T-cell (primary cell): Measurements from ENCODE around the gene SLC2A5. TPM values are rescaled to one million over a fixed set of nuclear protein-coding genes. Genes with fewer than 3 reads are reported as not detected.

Source experiments
- ATAC-seq, 4 experiments: fragments of 200-7000 bp in 3 of 4; fragments of 150-1000 bp in 1 of 4; cut with Tn5 transposase; replicated peaks in 1 of 4; 1 replicate in 3 of 4; 2 replicates in 1 of 4; pipeline ENCODE4 v1.10.0; 2021; ENCODE audit warnings: moderate library complexity in 3 of 4, mild to moderate bottlenecking in 2 of 4, moderate number of reproducible peaks in 1 of 4
- CTCF ChIA-PET, 2 donors: fragments of 300-600 bp; sonication (Branson Sonifier 250); formaldehyde crosslinking; loops; one replicate each; lab custom pipeline; 2022; ENCODE audit warnings: antibody characterized with exemption in 2 of 2; lab: Charles Lee
- POLR2A ChIA-PET, 2 donors: fragments of 300-600 bp; sonication (Branson Sonifier 250); formaldehyde crosslinking; loops; one replicate each; lab custom pipeline; 2022; ENCODE audit warnings: antibody characterized with exemption in 2 of 2; lab: Charles Lee
- DNase-seq, 35 experiments: peaks; one replicate each; pipeline versions ENCODE4 v3.0.0 to v3.0.0-alpha.2; 2013 to 2023
- H3K27ac ChIP-seq: one replicate; pipeline ENCODE4 v1.5.1; 2013; ENCODE audit warnings: low read length
- H3K27me3 ChIP-seq, 2 experiments: replicated peaks in 1 of 2; 1 replicate in 1 of 2; 2 replicates in 1 of 2; pipeline versions ENCODE4 v1.6.1 to v1.7.0; 2013; ENCODE audit warnings: low read length in 1 of 2, mixed read lengths in 1 of 2; ENCODE audit not compliant: control insufficient read depth in 2 of 2, insufficient read depth in 2 of 2; ENCODE audit errors: extremely low read depth in 1 of 2
- H3K36me3 ChIP-seq, 2 donors: 1 replicate in 1 of 2; 2 replicates in 1 of 2; pipeline versions ENCODE4 v1.6.1 to v1.7.0; 2013; ENCODE audit warnings: low read length in 1 of 2; ENCODE audit not compliant: control insufficient read depth in 2 of 2, insufficient read depth in 1 of 2; ENCODE audit errors: extremely low read depth in 1 of 2
- H3K4me1 ChIP-seq, 2 experiments: 1 replicate in 1 of 2; 2 replicates in 1 of 2; pipeline versions ENCODE4 v1.6.1 to v1.7.0; 2013; ENCODE audit warnings: low read length in 2 of 2, mixed read lengths in 1 of 2; ENCODE audit not compliant: insufficient read depth in 2 of 2, control insufficient read depth in 1 of 2; ENCODE audit errors: extremely low read depth in 1 of 2
- H3K4me3 ChIP-seq, 2 donors: 1 replicate in 1 of 2; 2 replicates in 1 of 2; pipeline versions ENCODE4 v1.5.1 to v1.7.0; 2013; ENCODE audit warnings: mild to moderate bottlenecking in 2 of 2, low read length in 1 of 2, moderate library complexity in 1 of 2; ENCODE audit not compliant: control insufficient read depth in 1 of 2; ENCODE audit errors: extremely low read depth in 1 of 2
- H3K9me3 ChIP-seq: 2 replicates; pipeline ENCODE4 v1.7.0; 2013
- H3K27ac Mint-ChIP-seq, 2 donors: one replicate each; pipeline ENCODE4 v1.8.0; 2020 to 2021; ENCODE audit warnings: mild to moderate bottlenecking in 2 of 2, mixed read lengths in 2 of 2
- H3K27me3 Mint-ChIP-seq, 2 donors: one replicate each; pipeline ENCODE4 v1.8.0; 2021 to 2022; ENCODE audit warnings: mixed read lengths in 2 of 2
- H3K36me3 Mint-ChIP-seq: one replicate; pipeline ENCODE4 v1.8.0; 2021; ENCODE audit warnings: mixed read lengths
- H3K4me1 Mint-ChIP-seq, 3 donors: one replicate each; pipeline ENCODE4 v1.8.0; 2020 to 2022; ENCODE audit warnings: mixed read lengths in 3 of 3, mild to moderate bottlenecking in 1 of 3
- H3K4me3 Mint-ChIP-seq, 3 donors: one replicate each; pipeline ENCODE4 v1.8.0; 2020 to 2022; ENCODE audit warnings: mild to moderate bottlenecking in 3 of 3, mixed read lengths in 3 of 3, moderate library complexity in 3 of 3
- H3K9me3 Mint-ChIP-seq, 3 donors: one replicate each; pipeline ENCODE4 v1.8.0; 2020 to 2022; ENCODE audit warnings: mixed read lengths in 3 of 3
- WGBS: methylation state at CpG from one replicate; pipeline ENCODE4 v1.1.5; 2013; ENCODE audit warnings: missing lambda C conversion rate; ENCODE audit not compliant: insufficient coverage; 5-methylcytosine and 5-hydroxymethylcytosine counted together
- total RNA-seq, 35 experiments: library from RNA in 6 of 35; stranded (reverse) in 6 of 35; fragments of 120-200 nt in 1 of 35; gene quantifications; one replicate each; pipeline versions ENCODE4 v1.2.1 to v1.2.4 and lab custom pipeline; 2013 to 2026

SLC2A5 gene
- total RNA-seq, 5 donors from 2014 or later (not counting 1 experiment from before 2014, with no cell fraction given), result 0.32 to 1.5 (median 0.86) TPM

- Histone ChIP-seq H3K9me3 (no peaks in the 10 kb centered on the region), H3K4me3 (no peak overlapping the region), H3K36me3 (no peaks in the 10 kb centered on the region), H3K4me1 (no peaks in the 10 kb centered on the region), H3K27ac (no peak overlapping the region), H3K27me3 (peaks cover 0 to 19% of the 10 kb centered on the region in 2 experiments)
- no peak for ATAC-seq
- Mint-ChIP-seq H3K36me3 (no peaks in the 10 kb centered on the region), H3K9me3 (no peaks in the 10 kb centered on the region), H3K4me1 (peaks cover 0 to 9% (median 2%) of the 10 kb centered on the region in 3 donors), H3K27ac (no peak overlapping the region), H3K4me3 (no peak overlapping the region), H3K27me3 (peaks cover 3 to 5% of the 10 kb centered on the region in 2 donors)
- WGBS, result 84% methylated on average over 12 of the region's 24 CpGs
- POLR2A ChIA-PET, result no interaction called here
- CTCF ChIA-PET, result interaction anchor here in 1 of 2 donors (0.6 kb wide), 1 partner anchor 430 kb away, joined by 5 read pairs; no protein-coding TSS in a partner anchor
- DNase-seq, result no peak
Measured at GRCh38 chr1:9066945-9067807, 2.3 kb downstream of the SLC2A5 start.

GRCh38 chr1:9065213-9065751 lies 4.2 kb downstream of the SLC2A5 start:
- no peak overlapping the region for H3K4me3 Mint-ChIP-seq
- H3K27ac ChIP-seq, result no peak overlapping the region
- ChIA-PET CTCF (no interaction called here), POLR2A (interaction anchor here in 1 of 2 donors (0.6 kb wide), 1 partner anchor 60 kb away, joined by 10 read pairs; no protein-coding TSS in a partner anchor)
- H3K4me1 ChIP-seq, result no peaks in the 10 kb centered on the region
- 87% methylated on average over 5 of the region's 7 CpGs for WGBS
- H3K36me3 Mint-ChIP-seq, result no peaks in the 10 kb centered on the region
- H3K4me3 ChIP-seq, result no peak overlapping the region
- no peaks in the 10 kb centered on the region for H3K9me3 Mint-ChIP-seq
- no peak for ATAC-seq
- H3K4me1 Mint-ChIP-seq, result peaks cover 0 to 9% (median 2%) of the 10 kb centered on the region in 3 donors
- H3K9me3 ChIP-seq, result no peaks in the 10 kb centered on the region
- peaks cover 5 to 8% of the 10 kb centered on the region in 2 donors for H3K27me3 Mint-ChIP-seq
- no peak for DNase-seq
- H3K27me3 ChIP-seq, result peaks cover 0 to 12% of the 10 kb centered on the region in 2 experiments
- no peaks in the 10 kb centered on the region for H3K36me3 ChIP-seq
- H3K27ac Mint-ChIP-seq, result no peak overlapping the region

- Histone ChIP-seq H3K27ac (no peak overlapping the region), H3K27me3 (peaks cover 0 to 6% of the 10 kb centered on the region in 2 experiments), H3K4me1 (no peaks in the 10 kb centered on the region), H3K36me3 (no peaks in the 10 kb centered on the region), H3K9me3 (no peaks in the 10 kb centered on the region), H3K4me3 (no peak overlapping the region)
- no peak overlapping the region for H3K27ac Mint-ChIP-seq
- DNase-seq, result no peak
- no peaks in the 10 kb centered on the region for H3K36me3 Mint-ChIP-seq
- no peaks in the 10 kb centered on the region for H3K9me3 Mint-ChIP-seq
- ChIA-PET POLR2A (no interaction called here), CTCF (no interaction called here)
- no peak for ATAC-seq
- H3K27me3 Mint-ChIP-seq, result peaks cover 4 to 5% of the 10 kb centered on the region in 2 donors
- no peak overlapping the region for H3K4me3 Mint-ChIP-seq
- H3K4me1 Mint-ChIP-seq, result no peaks in the 10 kb centered on the region
- 100% methylated on average over 2 of the region's 5 CpGs for WGBS
Measured at GRCh38 chr1:9062846-9063245, 6.6 kb downstream of the SLC2A5 start.

- no peak overlapping the region for H3K27ac Mint-ChIP-seq
- H3K27me3 Mint-ChIP-seq, result peaks cover 4% of the 10 kb centered on the region in 2 donors
- no peak for DNase-seq
- Histone ChIP-seq H3K9me3 (no peaks in the 10 kb centered on the region), H3K36me3 (no peaks in the 10 kb centered on the region), H3K27ac (no peak overlapping the region), H3K27me3 (peaks cover 0 to 4% of the 10 kb centered on the region in 2 experiments), H3K4me1 (no peaks in the 10 kb centered on the region), H3K4me3 (no peak overlapping the region)
- POLR2A ChIA-PET, result no interaction called here
- no peaks in the 10 kb centered on the region for H3K4me1 Mint-ChIP-seq
- H3K4me3 Mint-ChIP-seq, result no peak overlapping the region
- H3K36me3 Mint-ChIP-seq, result no peaks in the 10 kb centered on the region
- no CpG with 5 or more reads among the region's 7 CpGs for WGBS
- H3K9me3 Mint-ChIP-seq, result no peaks in the 10 kb centered on the region
- no peak for ATAC-seq
- CTCF ChIA-PET, result no interaction called here
Measured at GRCh38 chr1:9062021-9062471, 7.4 kb downstream of the SLC2A5 start.

GRCh38 chr1:9061252-9061960 lies 8.0 kb downstream of the SLC2A5 start:
- whole genome bisulfite sequencing, result no CpG with 5 or more reads among the region's 6 CpGs
- Histone ChIP-seq H3K4me3 (no peak overlapping the region), H3K27ac (no peak overlapping the region), H3K27me3 (peaks cover 0 to 2% of the 10 kb centered on the region in 2 experiments), H3K36me3 (no peaks in the 10 kb centered on the region), H3K4me1 (no peaks in the 10 kb centered on the region), H3K9me3 (no peaks in the 10 kb centered on the region)
- POLR2A ChIA-PET, result no interaction called here
- Mint-ChIP-seq H3K36me3 (no peaks in the 10 kb centered on the region), H3K27ac (no peak overlapping the region), H3K9me3 (no peaks in the 10 kb centered on the region), H3K27me3 (peaks cover 2 to 4% of the 10 kb centered on the region in 2 donors), H3K4me1 (no peaks in the 10 kb centered on the region), H3K4me3 (no peak overlapping the region)
- DNase-seq (no peak), ATAC-seq (no peak)
- CTCF ChIA-PET, result no interaction called here
